ENCODE results near the gene DRAXIN.
A peak's percentile ranks its signal among the peaks of the same experiment; 100 is the strongest.

The DRAXIN gene

GRCh38 chr1:11691302-11691914, at the start of gene DRAXIN:
Gene DRAXIN (plus strand): TSS chr1:11691710. CDS start chr1:11706259, 14,549 bp downstream.
- DNase-seq (ENCODE audit: low read depth) = no peak

- DNase-seq (ENCODE audit: low read depth) = no peak
Measured at GRCh38 chr1:11641776-11642305, 49.7 kb upstream of the DRAXIN start.

DNA sequence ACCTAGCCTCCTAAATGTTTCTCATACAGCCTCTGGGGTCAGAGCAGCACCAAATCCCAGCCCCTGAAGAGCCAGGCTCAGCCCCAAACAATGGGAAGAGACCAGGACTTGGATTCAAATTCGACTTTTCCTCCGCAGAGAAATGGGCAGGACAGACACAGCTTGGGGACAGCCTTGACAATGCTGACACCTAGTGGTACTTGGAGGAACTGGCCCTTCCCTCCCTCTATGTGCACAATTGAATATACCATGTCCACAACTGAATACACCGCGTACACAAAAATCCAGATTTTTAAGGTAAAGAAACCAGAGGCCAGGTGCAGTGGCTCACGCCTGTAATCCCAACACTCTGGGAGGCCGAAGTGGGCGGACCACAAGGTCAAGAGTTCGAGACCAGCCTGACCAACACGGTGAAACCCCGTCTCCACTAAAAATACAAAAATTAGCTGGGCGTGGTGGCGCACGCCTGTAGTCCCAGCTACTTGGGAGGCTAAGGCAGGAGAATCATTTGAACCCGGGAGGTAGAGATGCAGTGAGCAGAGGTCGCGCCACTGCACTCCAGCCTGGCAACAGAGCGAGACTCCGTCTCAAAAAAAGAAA, 49.0 kb upstream of the DRAXIN start:
- DNase-seq (ENCODE audit: low read depth) = peak; percentile 38

GRCh38 chr1:11643782-11644181, 47.7 kb upstream of the DRAXIN start:
- no peak for DNase-seq (ENCODE audit: low read depth)

DNA sequence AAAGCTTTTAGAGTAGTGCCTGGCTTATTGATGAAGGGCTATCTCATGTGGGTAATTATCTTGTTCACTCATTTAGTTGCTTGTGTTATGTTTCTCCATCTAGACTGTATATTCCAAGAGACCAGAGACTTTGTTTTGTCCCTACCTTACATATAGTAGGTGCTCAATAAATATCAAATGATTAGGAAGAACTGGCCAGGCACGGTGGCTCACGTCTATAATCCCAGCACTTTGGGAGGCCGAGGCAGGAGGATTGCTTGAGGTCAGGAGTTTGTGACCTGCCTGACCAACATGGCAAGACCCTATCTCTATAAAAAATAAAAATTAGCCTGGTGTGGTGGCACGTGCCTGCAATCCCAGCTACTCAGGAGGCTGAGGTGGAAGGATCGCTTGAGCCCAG, 46.2 kb upstream of the DRAXIN start:
- no peak for DNase-seq (ENCODE audit: low read depth)

GRCh38 chr1:11645670-11646265, 45.7 kb upstream of the DRAXIN start:
- DNase-seq (ENCODE audit: low read depth) = peak; percentile 72

GRCh38 chr1:11646317-11646716, 45.2 kb upstream of the DRAXIN start:
- no peak for DNase-seq (ENCODE audit: low read depth)

DNA sequence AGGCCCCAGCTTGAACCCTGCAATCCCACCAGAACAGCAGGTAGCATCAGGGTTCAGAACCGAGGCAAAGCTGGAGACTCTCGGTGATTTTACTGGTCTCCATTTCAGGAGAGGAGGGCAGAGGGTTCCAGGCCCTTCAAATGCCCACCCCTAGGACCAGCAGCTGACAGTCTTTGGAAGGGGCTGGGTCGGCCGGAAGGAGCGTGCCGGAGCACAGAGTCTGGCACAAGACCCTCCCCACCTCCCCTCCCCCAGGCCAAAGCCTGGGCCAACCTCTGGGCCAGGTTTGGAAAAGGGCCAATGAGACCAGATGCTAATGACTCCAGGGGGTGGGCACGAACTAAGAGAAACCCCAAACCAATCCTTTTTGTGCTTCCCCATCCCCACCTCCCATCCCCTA, 44.2 kb upstream of the DRAXIN start:
- no peak for DNase-seq (ENCODE audit: low read depth)

- DNase-seq (ENCODE audit: low read depth) = no peak
Measured at GRCh38 chr1:11648039-11648438, 43.5 kb upstream of the DRAXIN start.

GRCh38 chr1:11648732-11649158, 42.8 kb upstream of the DRAXIN start:
- DNase-seq (ENCODE audit: low read depth) = no peak

DNA sequence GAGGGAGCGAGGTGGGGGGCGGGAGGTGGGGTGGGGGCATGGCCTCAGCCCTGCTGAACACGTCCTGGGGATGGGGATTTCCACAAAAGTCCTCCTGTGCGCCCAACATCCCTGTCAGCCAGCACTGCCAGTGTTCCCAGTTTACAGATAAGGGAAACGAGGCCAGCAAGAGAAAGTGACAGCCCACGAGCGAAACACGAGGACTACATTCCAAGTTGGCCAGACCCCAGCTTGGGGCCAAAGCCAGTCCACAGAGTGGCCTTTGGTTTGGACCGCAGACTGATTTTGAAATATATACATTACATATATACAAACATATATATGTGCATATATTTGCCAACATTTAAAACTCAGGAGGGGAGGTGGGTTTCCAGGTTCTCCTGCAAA, 42.3 kb upstream of the DRAXIN start:
- no peak for DNase-seq (ENCODE audit: low read depth)

- DNase-seq (ENCODE audit: low read depth) = no peak
Measured at GRCh38 chr1:11649624-11650330, 41.7 kb upstream of the DRAXIN start.

GRCh38 chr1:11650331-11650991, 41.0 kb upstream of the DRAXIN start:
- peak; percentile 59 for DNase-seq (ENCODE audit: low read depth)

DNA sequence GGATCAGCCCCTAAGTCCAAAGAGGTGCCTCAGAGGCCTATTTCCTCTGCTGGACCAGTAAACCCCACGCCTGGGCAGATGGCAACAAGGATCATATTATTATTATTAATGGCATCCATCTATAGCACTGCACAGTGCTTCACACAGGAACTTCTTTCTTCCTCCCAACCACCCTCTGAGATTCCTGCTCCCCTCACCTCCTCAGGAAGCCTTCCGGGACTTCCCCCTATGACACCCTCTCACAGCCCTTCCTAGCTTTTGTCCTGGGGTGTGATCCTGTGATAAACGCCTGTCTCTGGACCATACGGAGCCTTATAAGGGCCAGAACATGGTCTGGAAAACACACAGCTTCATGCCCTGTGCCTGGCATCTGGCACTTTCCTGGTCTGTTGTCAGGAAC, 40.5 kb upstream of the DRAXIN start:
- no peak for DNase-seq (ENCODE audit: low read depth)

- DNase-seq (ENCODE audit: low read depth) = no peak
Measured at GRCh38 chr1:11652203-11652780, 39.2 kb upstream of the DRAXIN start.

DNA sequence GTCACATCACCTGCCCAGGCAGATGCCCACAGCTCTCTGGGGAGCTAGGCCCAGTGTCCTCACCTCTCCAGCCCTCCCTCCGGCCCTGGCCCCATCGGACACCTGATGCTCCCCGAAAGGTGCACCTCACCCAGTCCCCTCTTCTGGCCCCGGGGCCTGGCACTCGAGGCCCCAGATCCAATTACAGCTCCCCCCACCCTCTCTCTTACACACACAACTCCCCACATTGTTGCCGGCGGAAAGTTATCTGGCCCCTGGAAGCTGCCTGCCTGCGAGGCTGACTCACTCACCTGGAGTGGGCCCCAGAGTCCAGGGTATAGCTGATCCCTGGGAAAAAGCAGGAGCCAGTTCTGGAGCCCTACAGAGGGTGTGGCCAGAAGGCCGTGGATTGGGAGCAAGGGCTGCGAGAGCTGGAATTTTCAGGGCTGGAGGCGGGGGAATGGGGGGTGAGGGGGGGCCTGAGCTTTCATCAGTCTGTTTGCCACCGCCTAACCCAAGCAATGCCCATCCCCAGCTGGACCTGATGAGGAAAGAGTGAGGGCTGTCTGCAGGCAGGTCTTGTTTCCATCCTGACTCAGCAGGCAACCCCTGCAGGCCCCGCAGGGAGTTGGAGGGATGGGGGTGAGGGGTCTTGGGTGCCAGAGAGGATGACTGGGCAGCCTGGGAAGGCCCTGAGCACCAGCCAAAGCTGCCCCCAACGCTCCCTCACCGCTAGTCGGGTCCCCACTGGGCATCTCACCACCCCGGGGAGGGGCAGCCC, 38.2 kb upstream of the DRAXIN start:
- DNase-seq (ENCODE audit: low read depth) = no peak

- no peak for DNase-seq (ENCODE audit: low read depth)
Measured at GRCh38 chr1:11653861-11654136, 37.7 kb upstream of the DRAXIN start.

GRCh38 chr1:11654137-11654938, 37.2 kb upstream of the DRAXIN start, which contains the start of the genes FBXO2 and FBXO44:
Gene FBXO2 (minus strand): TSS chr1:11654429. CDS start chr1:11654340, 89 bp downstream.
Gene FBXO44 (plus strand): TSS chr1:11654877. CDS start chr1:11655836, 959 bp downstream.
- peak; percentile 28 for DNase-seq (ENCODE audit: low read depth)

- DNase-seq (ENCODE audit: low read depth) = no peak
Measured at GRCh38 chr1:11654939-11655808, 36.3 kb upstream of the DRAXIN start.

Data from stimulated activated CD8-positive, alpha-beta memory T cell treated with anti-CD3 and anti-CD28 coated beads, Interleukin-7, amount 100 ng/mL, for 24 hours (primary cell).